ENCODE measurements around the gene TADA2B.
"Not testable (repeated sequence)": the region's sequence is repeated elsewhere in the genome, so short reads cannot be mapped to it uniquely, and the experiment has no call there.

TADA2B gene

DNA sequence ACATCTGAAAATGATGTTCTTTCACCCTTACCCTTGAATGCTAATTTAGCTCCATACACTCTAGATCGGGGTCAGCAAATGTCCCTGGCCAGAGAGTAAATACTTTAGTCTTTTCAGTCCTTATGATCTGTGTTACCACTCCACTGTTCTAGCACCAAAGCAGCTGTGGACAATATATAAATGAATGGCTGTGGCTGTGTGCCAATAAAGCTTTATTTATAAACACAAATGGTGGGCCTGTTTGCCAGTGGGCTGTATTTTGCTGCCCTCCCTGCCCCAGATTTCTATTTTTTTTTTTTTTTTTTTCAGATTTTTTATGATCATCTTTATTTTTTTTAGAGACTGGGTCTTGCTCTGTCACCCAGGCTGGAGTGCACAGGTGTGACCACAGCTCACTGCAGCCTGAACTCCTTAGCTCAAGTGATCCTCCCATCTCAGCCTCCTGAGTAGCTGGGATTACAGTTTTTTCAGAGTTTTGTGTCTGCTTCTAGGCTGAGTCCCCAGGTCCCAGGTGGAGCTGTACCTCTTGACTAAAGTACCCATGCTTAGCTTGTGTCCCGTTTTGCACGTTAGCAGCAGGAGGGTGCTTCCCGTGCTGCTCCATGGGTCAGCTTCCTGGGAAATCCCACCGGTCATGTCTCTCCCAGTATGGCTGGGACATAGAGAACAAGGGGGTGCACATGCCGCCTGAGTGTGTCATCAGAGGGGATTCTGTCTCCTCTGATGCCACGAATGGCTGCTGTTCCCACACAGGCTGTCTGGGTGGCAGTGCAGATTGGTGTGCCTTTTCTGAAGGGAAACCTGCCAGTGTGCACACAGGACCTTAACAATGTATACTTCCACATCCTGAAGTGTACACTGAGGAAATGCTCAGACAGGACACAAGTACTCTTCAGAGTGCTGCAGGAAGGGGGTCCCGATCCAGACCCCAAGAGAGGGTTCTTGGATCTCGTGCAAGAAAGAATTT, 40.7 kb downstream of the TADA2B start:
- H3K27ac ChIP-seq: no peak overlapping the region
- no peak for TF ChIP-seq CTCF (IDR thresholded peaks at IDR 0.05)
- TF ChIP-seq ZFX (IDR thresholded peaks at IDR 0.05; ENCODE audit: borderline replicate concordance): no peak

GRCh38 chr4:7084564-7084961, 41.4 kb downstream of the TADA2B start:
- not testable (repeated sequence) for H3K27ac ChIP-seq

DNA sequence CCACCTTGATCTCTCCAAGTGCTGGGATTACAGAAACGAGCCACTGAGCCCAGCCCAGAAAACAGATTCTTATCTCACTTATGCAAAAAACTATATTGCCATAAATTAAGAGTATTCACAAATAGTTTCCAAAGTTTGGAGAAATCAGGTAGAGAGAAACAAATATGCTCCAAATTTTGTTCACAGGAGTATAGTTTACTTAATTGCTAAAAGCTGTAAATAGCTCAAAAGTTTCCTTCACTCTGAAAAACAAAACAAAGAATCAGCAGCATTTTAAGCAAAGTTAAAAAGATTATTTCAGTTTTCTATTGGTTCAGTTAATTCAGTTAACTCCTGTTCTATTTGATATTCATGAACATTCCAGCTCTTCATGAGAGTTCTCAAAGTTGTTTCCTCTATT, 43.2 kb downstream of the TADA2B start:
- no peak for TF ChIP-seq ZFX (IDR thresholded peaks at IDR 0.05; ENCODE audit: borderline replicate concordance)
- TF ChIP-seq CTCF (IDR thresholded peaks at IDR 0.05): no peak
- no peak overlapping the region for H3K27ac ChIP-seq

GRCh38 chr4:7087036-7087435, 43.9 kb downstream of the TADA2B start:
- no peak for TF ChIP-seq CTCF (IDR thresholded peaks at IDR 0.05)
- TF ChIP-seq ZFX (IDR thresholded peaks at IDR 0.05; ENCODE audit: borderline replicate concordance): no peak
- no peak overlapping the region for H3K27ac ChIP-seq

- no peak for TF ChIP-seq CTCF (IDR thresholded peaks at IDR 0.05)
- no peak for TF ChIP-seq ZFX (IDR thresholded peaks at IDR 0.05; ENCODE audit: borderline replicate concordance)
- H3K27ac ChIP-seq: no peak overlapping the region
These were observed 46.2 kb downstream of the TADA2B start for GRCh38 chr4:7089213-7089986.

DNA sequence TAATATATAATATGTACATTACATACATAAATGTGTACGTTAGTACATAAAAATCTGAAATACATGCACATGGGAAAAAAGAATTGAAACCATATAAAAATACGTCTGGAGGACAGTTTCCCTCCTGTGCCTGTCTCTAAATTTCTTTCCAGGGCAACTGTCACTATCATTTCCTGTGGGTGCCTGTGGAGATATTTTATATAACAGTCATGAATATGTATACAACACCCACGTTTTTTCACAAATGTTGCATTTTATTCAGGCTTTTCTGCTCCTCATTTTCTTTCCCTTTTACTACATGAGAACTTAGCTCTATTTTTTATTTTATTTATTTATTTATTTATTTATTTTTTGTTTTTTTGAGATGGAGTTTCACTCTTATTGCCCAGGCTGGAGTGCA, 48.9 kb downstream of the TADA2B start:
- no peak for TF ChIP-seq CTCF (IDR thresholded peaks at IDR 0.05)
- TF ChIP-seq ZFX (IDR thresholded peaks at IDR 0.05; ENCODE audit: borderline replicate concordance): no peak
- no peak overlapping the region for H3K27ac ChIP-seq

GRCh38 chr4:7094916-7095315, 51.7 kb downstream of the TADA2B start:
- TF ChIP-seq ZFX (IDR thresholded peaks at IDR 0.05; ENCODE audit: borderline replicate concordance) (no peak), CTCF (IDR thresholded peaks at IDR 0.05) (no peak)
- H3K27ac ChIP-seq: no peak overlapping the region
